CD4-positive, alpha-beta T cell treated with Interleukin-1 beta for 1 hour (primary cell): ENCODE measurements around the gene GARS1.
"Not testable (repeated sequence)": the region's sequence is repeated elsewhere in the genome, so short reads cannot be mapped to it uniquely, and the experiment has no call there.

Experiments
- DNase-seq, 2 donors: peaks; one replicate each; pipeline ENCODE4 v3.0.0-alpha.2; 2020 to 2022

GARS1 gene, protein sequence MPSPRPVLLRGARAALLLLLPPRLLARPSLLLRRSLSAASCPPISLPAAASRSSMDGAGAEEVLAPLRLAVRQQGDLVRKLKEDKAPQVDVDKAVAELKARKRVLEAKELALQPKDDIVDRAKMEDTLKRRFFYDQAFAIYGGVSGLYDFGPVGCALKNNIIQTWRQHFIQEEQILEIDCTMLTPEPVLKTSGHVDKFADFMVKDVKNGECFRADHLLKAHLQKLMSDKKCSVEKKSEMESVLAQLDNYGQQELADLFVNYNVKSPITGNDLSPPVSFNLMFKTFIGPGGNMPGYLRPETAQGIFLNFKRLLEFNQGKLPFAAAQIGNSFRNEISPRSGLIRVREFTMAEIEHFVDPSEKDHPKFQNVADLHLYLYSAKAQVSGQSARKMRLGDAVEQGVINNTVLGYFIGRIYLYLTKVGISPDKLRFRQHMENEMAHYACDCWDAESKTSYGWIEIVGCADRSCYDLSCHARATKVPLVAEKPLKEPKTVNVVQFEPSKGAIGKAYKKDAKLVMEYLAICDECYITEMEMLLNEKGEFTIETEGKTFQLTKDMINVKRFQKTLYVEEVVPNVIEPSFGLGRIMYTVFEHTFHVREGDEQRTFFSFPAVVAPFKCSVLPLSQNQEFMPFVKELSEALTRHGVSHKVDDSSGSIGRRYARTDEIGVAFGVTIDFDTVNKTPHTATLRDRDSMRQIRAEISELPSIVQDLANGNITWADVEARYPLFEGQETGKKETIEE

DNA sequence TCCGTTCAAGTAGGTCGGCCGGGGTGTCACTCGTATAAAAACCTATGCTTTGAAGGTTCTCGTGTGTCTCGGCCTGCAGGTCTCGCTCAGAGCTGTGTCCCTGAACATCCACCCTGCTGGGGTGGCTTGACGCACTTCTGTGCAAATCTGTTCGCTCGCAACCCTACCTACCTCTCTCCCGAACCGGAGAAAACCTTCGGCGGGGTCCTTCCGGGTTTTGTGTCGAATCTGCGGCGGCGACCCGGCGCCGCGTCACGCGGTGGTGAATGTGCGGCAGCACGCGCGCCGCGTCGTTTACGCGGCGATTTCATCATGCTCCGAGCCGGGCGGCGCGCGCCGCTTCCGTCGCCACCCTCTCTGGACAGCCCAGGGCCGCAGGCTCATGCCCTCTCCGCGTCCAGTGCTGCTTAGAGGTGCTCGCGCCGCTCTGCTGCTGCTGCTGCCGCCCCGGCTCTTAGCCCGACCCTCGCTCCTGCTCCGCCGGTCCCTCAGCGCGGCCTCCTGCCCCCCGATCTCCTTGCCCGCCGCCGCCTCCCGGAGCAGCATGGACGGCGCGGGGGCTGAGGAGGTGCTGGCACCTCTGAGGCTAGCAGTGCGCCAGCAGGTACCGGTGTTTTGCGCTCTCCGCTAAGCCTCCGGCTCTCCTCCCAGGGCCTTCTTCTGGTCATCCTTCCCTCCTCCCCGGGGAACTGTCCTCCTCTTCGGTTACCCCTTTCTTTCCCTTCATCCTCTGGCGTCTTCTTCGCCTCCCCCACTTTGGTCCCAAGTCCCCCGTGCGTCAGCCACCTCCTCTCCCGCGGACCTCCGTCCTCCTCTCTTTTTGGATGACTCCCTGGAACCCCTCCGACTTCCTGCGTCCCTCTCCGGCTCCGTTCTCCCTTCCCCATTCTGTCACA lies at the start of gene GARS1:
GARS1 (plus strand) TSS at position 339 of the 896 bp plus-strand sequence; CDS start at position 383, 44 bp downstream.
- peak; percentile 87 to 91 for DNase-seq

DNA sequence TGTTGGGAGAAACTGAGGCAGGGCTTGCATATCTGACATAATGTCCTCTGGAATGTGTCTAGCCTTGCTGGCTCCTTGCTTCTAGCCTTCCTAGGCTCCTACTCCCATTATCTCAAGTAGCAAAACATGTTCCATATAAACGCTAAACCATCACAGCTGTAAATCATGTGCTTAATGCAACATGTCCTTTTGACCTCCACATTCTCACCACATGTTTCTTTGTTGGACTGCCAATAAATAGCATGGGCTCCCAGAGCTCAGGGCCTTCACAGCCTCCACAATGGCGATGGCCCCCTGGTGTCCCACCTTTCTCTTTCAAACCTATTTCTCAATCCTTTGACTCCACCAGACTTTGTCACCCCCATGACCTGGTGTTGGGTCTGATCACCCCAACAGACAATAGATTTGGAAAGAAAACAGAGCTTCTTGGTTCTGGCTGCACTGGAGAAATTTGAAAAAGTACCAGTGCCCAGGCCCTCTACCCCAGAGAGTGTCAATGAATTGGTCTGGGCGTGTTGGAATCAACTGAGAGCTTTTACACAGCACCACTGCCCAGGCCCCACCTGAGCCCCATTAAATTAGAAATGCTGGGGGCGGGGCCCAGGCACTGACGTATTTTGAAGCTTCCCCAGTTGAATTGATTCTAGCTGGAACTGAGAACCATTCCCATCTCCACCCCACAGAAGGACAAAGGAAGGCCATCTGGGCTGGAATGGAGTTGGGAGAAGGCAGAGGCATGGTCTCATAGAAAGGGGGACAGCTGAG lies 48.7 kb upstream of the GARS1 start:
- DNase-seq: no peak

DNA sequence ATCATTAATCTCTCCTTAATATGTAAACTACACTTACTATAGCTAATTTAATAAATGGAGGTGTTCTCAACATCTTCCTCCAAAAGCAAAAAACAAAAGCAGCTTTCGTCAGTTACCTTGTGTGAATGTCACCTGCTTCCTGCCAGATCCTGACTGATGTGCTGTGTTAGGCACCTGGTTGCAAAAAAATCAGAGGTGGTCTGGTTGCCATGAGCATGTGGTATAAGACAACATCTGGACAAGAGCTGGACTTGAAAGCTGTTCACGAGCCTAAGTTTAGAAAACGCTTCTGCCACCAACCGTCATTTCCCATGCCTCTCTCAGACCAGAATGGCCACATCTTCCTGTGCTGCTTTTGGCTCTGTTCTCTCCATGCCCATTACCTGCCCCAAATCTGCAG lies 48.1 kb upstream of the GARS1 start:
- DNase-seq: no peak

DNA sequence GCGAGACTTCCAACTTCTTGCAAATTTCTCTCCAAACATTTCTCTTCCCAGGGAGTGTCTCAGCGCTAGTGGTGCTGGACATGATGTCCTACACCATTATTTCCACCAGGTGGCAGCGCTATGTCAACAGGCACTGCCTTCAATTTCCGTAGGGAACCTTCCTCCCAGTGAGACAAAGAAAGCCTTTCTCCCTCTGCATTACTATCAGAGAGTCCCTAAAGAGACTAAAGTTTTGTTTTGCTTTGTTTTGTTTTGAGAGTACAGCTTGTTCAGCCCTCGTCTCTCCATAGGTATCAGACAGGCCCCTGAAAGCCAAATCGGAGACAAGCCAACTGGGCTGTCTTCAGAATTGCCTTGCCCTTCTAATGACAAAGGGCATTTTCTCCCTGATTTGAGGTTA lies 45.8 kb upstream of the GARS1 start:
- peak; percentile 10 to 36 for DNase-seq

DNA sequence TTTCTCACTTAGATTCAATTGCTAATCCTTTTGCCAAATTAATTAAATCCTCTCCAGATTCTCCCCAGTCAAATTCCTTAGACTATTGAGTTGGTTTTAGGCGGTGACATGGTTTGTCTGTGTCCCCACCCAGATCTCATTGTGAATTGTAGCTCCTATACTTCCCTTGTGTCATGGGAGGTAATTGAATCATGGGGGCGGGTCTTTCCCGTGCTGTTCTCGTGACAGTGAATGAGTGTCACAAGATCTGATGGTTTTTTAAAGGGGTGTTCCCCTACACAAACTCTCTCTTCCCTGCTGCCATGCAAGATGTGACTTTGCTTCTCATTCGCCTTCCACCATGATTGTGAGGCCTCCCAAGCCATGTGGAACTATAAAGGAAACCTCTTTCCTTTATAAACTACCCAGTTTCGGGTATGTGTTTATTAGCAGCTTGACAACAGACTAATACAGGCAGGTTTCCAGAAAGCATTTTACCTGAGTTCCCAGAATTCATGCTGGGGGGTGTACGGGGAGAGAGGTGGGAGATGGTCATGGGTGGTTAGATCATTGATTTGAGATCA lies 44.7 kb upstream of the GARS1 start:
- DNase-seq: no peak

DNA sequence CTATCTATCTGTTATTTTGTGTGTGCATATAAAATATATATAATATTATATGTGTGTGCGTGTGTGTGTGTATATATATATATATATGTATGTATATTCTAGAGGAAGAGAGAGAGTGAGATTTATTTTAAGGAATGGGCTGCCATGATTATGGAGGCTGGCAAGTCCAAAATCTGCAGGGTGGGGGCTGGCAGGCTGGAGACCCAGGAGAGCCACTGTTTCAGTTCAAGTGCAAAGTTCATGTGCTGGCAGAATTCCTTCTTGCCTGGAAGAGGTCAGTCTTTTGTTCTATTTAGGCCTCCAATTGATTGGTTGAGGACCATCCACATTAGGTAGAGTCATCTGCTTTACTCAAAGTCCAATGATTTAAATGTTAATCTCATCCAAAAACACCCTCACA lies 42.3 kb upstream of the GARS1 start:
- no peak for DNase-seq

DNA sequence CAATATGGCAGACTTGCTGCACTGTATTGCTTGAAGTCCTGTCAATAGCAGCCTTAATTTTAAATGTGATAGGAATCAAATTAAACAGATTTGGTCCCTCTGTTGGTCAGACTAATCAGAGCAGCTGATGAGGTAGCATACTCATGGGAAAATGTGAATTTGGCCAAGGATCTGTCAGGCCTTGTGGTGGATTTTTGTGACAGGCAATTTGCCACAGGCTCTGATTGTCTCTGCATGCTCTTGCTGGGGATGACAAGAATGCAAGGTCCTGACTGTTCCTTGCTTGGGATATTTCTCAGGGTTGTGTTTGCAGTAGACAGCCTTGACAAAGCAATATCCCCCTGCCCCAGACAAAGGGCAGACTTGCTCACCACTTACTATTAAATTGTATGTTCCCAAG lies 41.5 kb upstream of the GARS1 start:
- no peak for DNase-seq

DNA sequence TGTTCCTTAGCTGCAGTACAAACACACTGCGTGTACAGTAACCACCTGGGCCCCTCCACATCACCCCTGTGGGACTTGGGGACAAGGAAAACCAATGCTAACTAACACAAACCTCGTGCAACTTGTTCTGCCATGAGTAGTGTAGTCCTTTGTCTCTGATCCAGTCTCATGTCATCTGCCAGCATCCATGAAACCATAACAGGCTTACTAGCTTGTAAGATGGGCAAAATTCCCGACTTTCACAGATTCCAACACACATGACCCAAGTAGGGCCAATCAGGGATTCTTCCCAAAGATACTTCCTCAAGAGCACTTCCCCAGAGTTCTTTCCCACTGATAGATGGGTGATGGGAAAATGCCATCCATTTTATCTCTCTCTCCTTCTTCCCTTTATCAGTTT lies 41.1 kb upstream of the GARS1 start:
- no peak for DNase-seq

DNA sequence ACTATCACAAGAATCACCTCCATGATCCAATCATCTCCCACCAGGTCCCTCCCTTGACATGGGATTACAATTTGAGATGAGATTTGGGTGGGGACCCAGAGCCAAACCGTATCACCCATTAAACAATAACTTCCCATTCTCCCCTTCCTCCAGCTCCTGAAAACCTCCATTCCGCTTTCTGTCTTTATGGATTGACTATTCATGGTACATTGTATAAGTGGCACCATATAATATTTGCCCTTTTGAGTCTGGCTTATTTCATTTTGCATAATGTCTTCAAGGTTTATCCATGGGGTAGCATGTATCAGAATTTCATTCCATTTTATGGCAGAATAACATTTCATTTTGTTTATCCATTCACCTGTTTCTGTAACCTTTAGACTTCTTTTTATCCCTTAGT lies 39.2 kb upstream of the GARS1 start:
- no peak for DNase-seq

DNA sequence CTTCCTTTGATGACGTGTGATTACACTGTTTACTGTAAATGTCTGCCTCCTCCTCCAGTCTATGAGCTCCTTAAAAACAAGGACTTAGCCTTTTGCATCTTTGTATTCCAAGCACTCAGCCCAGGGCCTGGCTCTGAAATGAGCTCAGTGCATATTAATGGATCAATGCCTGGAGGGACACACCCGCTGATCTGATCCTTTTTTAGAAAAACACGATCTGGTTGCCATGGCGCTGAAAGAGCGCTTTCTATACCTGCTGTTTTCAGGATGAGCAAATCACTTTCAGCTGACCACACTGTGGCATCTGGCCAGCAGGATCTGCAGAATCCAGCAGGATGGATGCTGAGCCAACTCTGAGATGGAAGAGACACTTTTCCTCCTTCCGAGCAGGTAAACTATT lies 37.8 kb upstream of the GARS1 start:
- DNase-seq: no peak

DNA sequence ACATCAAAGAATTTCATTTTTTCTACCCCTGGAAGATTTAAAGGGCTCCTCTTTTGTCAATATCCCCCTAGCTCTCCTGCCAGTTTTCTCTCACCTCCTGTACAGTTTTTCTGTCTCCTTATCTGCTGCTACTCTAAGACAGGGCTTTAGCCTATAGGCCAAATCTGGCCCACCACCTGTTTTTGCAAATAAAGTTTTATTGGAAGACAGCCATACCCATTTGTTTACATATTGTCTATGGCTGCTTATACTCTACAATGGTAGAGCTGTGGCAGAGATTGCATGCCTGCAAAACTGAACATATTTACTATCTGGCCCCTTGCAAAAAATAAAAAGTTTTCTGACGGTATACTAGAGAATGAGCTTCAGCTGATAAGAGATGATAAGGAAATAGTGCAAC lies 37.4 kb upstream of the GARS1 start:
- DNase-seq: no peak

DNA sequence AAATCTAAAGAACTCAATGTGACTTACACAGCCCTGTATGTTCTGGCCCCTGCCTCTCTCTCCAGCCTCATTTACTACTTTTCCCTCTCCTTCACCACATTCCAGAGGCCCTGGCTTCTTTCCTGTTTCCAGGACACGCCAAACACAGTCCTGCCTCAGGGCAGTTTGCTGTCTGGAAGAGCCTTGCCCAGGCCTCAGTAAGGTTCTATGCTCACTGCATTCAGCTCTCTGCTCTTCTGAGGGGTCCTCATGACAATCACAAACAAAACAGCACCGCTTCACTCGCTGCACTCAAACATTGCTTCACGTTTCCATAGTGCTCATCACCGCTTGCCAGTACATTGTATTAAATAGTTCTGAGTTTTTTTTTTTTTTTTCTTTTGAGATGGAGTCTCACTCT lies 35.1 kb upstream of the GARS1 start:
- no peak for DNase-seq

DNA sequence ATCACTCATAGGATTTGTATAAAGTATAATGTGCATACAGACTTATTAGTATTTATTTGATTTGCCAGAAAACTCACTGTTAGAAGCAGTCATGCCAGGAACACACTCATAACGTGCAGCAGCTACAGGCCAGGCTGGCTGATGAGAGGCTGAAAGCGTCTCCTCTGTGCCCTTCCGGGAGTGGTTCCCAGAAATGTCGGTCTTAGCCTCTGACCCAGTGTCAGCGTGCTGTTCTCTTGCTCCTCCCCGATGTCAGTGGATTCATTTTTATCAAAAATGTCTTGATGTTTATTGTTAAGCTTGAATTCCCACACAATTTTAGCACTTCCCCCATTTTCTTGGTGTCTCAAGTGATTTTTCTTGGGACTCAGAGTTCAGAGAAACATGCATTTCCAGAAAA lies 33.3 kb upstream of the GARS1 start:
- DNase-seq: no peak

DNA sequence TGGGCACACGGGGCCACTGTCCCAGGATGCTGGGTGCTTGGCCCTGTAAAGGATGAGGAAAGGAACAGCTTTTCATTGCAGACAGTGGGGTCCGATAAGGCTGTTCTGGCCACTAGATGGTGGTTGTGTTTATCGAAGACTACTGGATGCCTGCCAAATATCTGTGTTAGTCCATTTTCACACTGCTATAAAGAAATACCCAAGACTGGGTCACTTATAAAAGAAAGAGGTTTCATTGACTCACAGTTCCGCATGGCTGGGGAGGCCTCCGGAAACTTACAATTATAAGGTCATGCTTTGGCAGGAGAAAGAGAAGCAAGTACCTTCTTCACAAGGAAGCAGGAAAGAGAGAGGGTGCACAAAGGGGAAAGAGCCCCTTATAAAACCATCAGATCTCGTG lies 32.2 kb upstream of the GARS1 start:
- DNase-seq: no peak

DNA sequence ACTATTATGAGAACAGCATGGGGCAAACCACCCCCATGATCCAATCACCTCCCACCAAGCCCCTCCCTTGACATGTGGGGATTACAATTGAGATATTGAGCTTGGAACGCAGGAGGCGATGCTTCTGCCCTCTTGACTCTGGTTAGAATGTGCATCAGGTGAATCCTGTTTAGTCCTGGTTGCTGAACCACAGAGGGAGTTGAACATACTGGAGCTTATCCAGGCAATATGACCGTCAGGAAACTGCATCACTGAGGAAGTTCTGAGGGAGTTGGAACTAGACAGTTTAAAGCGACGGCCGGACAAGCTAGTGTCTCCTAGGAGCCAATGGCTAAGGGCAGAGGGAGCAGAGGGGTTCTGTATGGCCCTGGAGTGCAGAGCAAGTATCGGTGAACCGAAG lies 31.8 kb upstream of the GARS1 start:
- DNase-seq: no peak

DNA sequence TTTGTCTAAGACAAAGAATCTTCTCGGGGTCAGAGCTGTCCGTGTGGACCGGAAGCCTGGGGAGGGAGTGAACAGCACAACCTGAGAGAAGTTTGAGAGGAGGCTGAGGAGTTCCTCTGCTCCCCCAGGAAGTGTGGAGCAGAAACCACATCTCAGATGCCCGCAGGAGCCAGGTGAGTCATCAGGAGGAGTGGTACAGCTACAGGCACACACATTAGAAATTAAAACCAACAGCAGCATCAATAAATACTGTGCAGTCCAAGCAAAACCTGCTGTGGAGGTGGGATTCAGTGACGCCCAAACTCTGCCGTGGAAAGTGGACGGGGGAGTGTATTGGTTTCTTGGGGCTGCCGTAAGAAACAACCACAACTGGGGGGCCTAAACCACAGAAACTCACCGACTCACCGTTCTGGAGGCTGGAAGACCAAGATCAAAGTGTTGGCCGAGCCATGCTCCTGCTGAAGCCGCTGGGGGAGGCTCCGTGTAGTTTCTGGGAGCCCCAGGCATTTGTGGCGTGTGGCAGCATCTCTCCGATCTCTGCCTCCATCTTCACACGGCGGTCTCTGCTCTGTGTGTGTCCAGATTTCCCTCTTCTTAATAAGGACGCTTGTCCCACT lies 31.2 kb upstream of the GARS1 start:
- DNase-seq: no peak

DNA sequence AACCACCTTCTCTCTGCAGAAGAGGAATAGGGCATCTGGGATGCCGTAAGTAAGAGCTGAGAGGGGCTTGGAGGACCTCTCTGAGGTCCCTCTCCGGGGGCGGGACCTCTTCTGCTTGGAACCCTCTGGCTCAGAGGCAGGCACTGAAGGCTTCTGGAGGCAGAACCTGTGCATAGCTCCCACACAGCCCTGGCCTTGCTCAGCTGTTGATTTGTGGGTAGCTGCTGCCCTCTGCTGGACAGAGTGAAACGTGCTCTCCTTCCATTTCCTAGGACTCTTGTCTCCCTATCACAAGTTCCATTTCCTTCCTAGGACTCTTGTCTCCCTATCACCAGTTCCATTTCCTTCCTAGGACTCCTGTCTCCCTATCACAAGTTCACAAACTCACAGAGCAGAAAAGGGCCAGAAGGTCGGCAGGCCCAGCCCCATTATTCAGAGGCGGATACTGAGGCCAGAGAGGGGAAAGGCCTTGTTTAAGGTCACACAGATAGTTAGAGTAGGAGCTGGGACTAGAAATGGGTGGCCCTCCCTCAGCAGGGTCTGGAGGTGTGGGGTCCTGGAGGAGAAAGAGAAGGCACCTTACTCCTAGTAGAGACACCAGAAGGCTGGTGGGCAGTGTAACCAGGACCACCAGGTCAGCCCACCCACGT lies 30.3 kb upstream of the GARS1 start:
- DNase-seq: peak; percentile 71 to 78

DNA sequence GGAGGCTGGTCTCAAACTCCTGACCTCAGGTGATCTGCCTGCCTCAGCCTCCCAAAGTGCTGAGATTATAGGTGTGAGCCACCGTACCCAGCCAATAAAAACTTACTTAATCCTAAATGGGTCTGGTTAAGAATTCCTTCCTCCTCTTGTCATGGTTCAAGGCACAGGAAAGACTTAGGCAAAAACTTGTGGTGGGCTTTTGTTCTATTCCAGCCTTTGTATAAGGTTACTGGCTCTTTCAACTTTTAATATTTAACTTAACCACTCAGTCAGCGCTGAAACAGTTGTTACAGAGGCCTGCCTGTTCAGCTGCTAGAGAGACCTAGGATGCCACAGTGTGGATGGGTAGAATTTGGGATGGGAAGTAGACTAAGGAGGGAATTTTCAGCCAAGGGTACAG lies 28.1 kb upstream of the GARS1 start:
- DNase-seq: no peak

DNA sequence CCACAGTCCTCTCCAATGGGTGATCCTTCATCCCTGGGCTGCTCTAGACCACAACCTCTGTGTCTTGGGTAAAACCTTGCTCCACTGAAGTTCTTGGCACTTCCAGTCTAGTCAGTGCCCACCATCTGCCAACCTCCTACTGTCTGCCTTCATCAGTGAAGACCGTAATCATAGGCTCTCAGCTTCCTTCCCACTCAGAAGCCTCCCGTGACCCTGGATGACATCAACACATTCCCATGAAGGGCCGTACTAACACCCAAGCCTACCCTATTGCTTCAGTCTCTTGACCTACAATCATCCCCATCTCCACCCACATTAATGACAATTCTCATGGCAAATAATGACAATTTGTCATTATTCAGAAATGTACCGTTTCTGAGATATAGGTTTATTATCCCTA lies 27.6 kb upstream of the GARS1 start:
- DNase-seq: no peak

DNA sequence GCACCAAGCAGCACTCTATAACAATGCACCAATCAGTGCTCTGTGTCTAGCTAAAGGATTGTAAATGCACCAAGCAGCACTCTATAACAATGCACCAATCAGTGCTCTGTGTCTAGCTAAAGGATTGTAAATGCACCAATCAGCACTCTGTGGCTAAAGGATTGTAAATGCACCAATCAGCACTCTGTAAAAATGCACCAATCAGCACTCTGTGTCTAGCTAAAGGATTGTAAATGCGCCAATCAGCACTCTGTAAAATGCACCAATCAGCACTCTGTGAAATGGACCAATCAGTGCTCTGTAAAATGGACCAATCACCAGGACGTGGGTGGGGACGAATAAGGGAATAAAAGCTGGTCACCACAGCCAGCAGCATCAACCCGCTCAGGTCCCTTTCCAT lies 24.4 kb upstream of the GARS1 start:
- DNase-seq: not testable (repeated sequence)

DNA sequence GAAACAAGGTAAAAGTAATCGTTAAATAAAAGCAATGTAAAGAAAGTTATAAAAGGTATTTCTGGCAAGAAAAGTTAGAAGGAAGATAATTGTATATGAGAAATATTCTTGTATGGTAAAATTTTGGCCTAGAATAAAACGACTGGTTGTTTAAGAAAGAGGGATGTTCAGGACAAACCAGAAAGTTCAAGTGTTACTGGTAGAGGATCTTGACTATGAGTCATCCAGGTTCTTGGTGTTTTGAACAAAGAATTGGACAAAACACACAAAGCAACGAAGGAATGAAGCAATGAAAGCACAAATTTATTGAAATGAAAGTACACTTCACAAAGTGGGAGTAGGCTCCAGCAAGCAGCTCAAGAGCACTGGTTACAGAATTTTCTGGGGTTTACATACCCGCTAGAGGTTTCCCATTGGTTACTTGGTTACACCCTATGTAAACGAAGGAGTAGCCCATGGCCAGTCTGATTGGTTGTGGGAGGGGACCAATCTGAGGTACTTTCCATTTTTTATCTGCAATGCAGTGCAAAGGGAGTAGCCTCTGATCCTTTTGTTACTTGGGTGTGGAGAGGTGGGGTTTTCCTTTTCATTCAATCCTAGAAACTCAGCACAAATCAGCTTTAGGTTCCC lies 22.4 kb upstream of the GARS1 start:
- DNase-seq: no peak
